Skeletal muscle cell (primary cell): ENCODE measurements around the gene NAPA.
A peak's percentile ranks its signal among the peaks of the same experiment; 100 is the strongest.
"Not testable (repeated sequence)": the region's sequence is repeated elsewhere in the genome, so short reads cannot be mapped to it uniquely, and the experiment has no call there.

Source experiments
- DNase-seq: peaks from one replicate; pipeline ENCODE4 v3.0.0-alpha.2; 2010; ENCODE audit warnings: low read depth
- H3K4me3 ChIP-seq: 2 replicates; pipeline ENCODE4 v1.5.1; 2011; ENCODE audit warnings: low read depth, mild to moderate bottlenecking, control low read depth, low read length, moderate library complexity

Gene NAPA

DNA sequence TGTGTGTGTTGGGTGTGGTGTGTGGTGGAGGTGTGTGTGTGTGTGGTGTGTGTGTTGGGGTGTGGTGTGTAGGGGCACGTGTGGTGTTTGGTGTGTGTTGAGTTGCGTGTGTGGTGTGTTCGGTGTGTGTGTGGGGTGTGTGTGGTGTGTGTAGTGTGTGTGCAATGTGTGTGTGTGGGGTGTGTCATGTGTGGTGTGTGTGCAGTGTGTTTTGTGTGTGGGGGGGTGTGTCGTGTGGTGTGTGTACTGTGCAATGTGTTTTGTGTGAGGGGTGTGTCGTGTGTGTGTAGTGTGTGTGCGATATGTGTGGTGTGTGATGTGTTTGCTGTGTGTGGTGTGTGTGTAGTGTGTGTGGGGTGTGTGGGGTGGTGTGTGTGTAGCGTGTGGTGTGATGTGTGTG is 24.8 kb downstream of the NAPA start:
- H3K4me3 ChIP-seq, result no peak overlapping the region
- DNase-seq, result no peak

GRCh38 chr19:47489072-47489914 is 25.6 kb downstream of the NAPA start:
- no peak for DNase-seq
- no peak overlapping the region for H3K4me3 ChIP-seq

GRCh38 chr19:47487551-47488515 is 27.0 kb downstream of the NAPA start:
- H3K4me3 ChIP-seq, result no peak overlapping the region

GRCh38 chr19:47486900-47487299 is 28.0 kb downstream of the NAPA start:
- no peak overlapping the region for H3K4me3 ChIP-seq
- DNase-seq, result no peak

More at GRCh38 chr19:47487551-47488515, 27.0 kb downstream of the NAPA start:
- DNase-seq, result no peak

- not testable (repeated sequence) for DNase-seq, H3K4me3 ChIP-seq
These were observed 28.6 kb downstream of the NAPA start for GRCh38 chr19:47486220-47486619.

- DNase-seq, result no peak
- H3K4me3 ChIP-seq, result no peak overlapping the region
These were observed 29.7 kb downstream of the NAPA start for GRCh38 chr19:47485210-47485609.

DNA sequence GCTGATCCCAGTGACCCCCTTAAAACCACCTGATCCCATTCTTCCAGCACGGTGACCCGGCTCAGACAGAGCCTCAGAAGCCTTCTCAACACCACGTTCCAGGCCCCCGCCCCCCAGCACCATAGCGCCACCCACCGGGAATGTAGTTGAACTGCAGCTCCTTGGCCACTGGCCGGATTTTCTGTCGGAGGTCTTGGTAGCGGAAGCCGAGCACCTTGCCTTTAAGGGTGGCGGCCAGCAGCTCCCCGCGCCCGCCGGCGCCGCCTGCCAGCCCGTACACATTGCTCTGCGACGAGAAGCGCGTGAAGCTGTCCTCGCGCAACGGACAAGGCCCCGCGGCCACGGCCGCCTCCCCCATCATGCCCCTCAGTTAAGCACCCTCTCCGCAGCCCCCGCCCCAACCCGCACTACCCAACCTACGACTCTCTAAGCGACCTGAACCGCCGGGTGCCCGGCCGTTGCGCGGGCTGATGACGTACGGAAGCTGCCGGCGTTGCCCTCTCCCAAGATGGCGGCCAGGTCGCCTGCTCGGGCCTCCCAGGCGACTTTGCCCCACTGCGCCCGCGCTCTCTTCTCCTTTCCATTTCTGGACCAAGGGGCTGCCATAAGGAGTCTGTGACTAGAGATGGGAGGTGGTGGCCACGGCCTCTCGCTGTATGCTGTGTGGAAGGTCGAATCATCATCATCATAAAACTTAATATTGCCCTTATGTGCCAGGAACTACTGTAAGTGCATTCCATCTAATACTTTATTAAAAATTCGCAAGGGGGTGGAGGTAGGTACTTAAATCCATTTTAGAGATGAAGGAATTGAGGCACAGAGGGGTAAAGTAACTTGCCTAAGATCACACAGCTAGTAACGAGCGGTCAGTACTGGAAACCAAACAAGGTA is 30.8 kb downstream of the NAPA start, which contains the start of gene KPTN:
Gene KPTN (minus strand): TSS at position 420 of the 891 bp plus-strand sequence. CDS start 59 bp downstream, at position 361.
- peak; percentile 66 for DNase-seq

DNA sequence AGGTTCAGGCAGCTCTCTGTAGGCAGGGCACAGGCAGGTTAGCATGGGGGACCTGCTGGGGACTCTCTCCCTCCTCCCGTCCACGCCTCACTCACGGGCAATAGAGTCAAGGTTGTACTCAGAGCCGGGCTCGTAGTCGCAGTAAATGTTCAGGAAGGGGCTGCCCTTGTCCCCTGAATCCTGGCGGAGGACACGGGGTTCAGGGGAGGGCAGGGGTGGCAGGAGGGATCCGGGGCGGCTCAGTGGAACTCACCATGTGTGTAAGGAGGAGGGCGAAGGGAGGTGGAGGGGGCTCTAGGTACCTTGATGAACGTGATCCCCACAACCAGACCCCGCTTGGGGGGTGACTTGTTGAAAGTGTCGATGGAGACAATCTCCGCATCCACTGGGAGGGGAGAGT is 31.7 kb downstream of the NAPA start:
- peak overlapping the region; percentile 71 for H3K4me3 ChIP-seq
- no peak for DNase-seq

More for the DNA sequence above, 30.8 kb downstream of the NAPA start, which contains the start of gene KPTN:
- H3K4me3 ChIP-seq, result peak within 1 kb of the TSS; percentile 71

GRCh38 chr19:47481460-47482052 is 33.3 kb downstream of the NAPA start:
- H3K4me3 ChIP-seq, result no peak overlapping the region
- DNase-seq, result no peak

DNA sequence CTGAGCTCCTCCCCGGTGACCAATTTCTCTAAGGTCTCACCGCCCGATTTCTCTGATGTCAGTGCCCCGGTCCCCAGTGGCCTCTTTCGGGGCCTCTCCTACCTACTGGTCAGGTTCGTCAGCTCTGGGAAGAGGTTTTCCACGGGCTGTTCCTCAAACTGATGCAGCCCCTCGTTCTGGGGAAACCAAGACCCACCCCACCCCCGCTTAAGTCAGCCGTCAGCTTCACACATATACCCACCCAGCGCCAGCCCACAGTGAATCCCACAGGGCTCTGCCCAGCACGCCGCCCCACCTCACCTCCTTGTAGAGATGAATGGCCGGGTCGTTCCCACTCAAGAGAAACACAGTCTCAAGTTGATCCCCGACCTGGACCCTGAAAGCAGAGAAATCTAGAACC is 34.2 kb downstream of the NAPA start:
- no peak for DNase-seq
- no peak overlapping the region for H3K4me3 ChIP-seq

- H3K4me3 ChIP-seq, result peak overlapping the region; percentile 31
- DNase-seq, result no peak
These were observed 35.0 kb downstream of the NAPA start for GRCh38 chr19:47479701-47480503.

DNA sequence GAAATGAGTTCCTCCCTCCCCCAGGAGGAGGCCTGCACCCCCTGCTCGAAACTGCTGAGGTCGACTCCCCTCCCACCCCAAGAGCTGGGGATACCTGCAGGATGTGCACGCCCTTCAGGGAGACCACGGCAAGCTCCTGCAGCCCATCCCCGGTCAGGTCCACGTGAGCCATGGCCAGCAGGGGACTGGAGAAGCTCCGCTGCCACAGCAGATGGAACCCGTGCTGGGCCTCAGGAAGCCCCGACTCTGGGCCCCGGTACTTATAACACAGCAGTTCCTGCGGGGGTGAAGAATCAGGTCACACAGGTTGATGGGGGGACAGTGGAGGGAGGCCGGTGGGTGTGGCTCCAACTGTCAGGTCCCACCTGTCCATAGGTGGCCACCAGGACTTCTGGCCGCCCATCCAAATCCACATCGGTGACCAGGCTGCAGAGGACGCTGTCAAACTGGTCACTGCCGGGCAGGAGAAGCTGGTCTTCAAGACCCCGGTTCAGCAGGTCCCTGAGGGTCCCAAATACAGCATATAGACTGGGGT is 38.4 kb downstream of the NAPA start:
- no peak overlapping the region for H3K4me3 ChIP-seq
- no peak for DNase-seq

GRCh38 chr19:47475465-47475864 is 39.4 kb downstream of the NAPA start:
- no peak for DNase-seq
- H3K4me3 ChIP-seq, result no peak overlapping the region

DNA sequence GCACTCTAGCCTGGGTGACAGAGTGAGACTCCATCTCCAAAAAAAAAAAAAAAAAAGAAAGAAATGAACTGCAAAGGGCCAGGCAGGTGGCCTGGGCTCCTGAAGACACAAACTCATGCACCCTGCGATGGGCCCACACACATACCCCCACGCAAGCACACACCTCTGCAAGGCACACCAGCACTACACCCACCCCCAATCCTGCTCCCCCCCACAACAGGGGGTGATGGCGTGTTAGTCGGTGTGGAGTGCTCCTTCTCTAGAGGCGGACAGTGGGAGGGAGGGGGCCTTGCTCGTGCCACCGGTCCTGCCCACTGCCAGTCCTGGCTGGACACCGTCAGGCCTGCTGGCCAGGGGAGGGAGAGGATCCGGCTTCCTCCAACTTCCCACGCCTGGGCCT is 41.5 kb downstream of the NAPA start:
- no peak for DNase-seq
- no peak overlapping the region for H3K4me3 ChIP-seq

DNA sequence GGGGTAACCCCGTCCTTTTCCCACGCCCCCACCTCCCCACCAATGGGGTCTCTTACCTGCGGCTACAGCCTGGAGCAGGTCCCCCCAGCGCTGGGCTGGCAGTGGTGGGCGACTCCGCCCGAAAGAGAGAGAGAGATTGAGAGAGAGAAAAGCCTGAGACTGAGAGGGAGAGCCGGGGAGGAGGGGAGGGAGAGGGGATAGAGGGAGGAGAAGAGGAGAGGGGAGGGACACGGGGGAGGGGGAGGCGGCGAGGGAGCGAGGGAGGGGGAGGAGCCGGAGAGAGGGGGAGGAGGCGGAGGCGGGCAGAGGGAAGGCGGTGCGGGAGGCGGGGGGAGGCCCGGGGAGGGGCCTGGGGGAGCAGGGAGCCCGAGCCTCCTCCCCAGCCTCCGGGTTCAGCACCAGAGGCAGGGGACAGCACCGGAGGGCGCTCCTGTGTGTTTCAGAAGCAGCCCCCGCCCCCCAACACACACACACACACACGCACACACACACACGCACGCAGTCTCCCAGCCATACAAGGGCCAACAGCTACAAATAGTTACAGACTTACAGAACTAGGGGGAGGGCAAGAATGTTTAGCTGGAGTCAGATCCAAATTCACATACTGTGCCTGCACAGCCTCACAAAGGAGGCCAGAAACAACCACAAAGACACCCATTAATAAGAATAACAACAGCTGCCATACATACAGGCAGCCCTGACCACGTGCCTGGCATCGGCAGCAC is 43.0 kb downstream of the NAPA start, which contains the start of gene SLC8A2:
Gene SLC8A2 (minus strand): TSS at position 161 of the 725 bp plus-strand sequence. CDS start 5,490 bp downstream, outside the sequence.
- DNase-seq, result peak; percentile 72
- peak within 1 kb of the TSS; percentile 23 for H3K4me3 ChIP-seq

DNA sequence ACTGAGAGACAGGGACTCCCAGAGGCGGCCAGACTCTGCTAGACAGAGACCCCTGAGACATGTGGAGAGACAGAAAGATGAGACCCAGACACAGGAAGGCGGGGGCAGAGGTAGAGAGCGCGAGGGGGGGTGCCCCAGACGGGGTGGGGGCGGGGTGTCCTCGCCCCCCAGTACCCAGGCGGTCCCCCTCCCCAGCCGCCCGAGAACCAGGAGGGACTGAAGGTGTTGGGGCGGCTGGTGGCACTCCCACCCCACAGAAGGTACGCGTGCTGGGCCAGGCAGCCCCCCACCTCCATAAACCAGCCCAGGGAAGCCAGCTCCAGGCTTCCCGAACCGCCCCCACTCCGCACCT is 43.5 kb downstream of the NAPA start:
- DNase-seq, result no peak
- peak overlapping the region; percentile 23 for H3K4me3 ChIP-seq
